ENCODE measurements around the gene BPGM. TPM values are rescaled to one million over a fixed set of nuclear protein-coding genes. Genes with fewer than 3 reads are reported as not detected.

Gene BPGM
- total RNA-seq, 4 donors from 2014 or later: 11.9 to 23.9 (median 15.7) TPM

GRCh38 chr7:134616611-134617010 lies 30.0 kb upstream of the BPGM start:
- Histone ChIP-seq H3K4me1 (peaks cover 5 to 7% of the 10 kb centered on the region in 2 donors), H3K9me3 (no peaks in the 10 kb centered on the region), H3K27ac (no peak overlapping the region), H3K4me3 (replicated peaks in 1 of 3) (no peak overlapping the region), H3K36me3 (no peaks in the 10 kb centered on the region), H3K27me3 (no peaks in the 10 kb centered on the region)
- 87 to 88% methylated on average over 2 of the region's 2 CpGs for WGBS, 2 donors
- no peak for DNase-seq
- TF ChIP-seq POLR2A (IDR thresholded peaks at IDR 0.05): no peak
- no peak for TF ChIP-seq CTCF (IDR thresholded peaks at IDR 0.05)
- intact Hi-C loops (cut with DNase I): no loop called here

GRCh38 chr7:134618756-134619530 lies 27.7 kb upstream of the BPGM start:
- Histone ChIP-seq H3K27me3 (no peaks in the 10 kb centered on the region), H3K4me1 (peaks cover under 1 to 5% of the 10 kb centered on the region in 2 donors), H3K9me3 (no peaks in the 10 kb centered on the region), H3K27ac (no peak overlapping the region), H3K4me3 (replicated peaks in 1 of 3) (no peak overlapping the region), H3K36me3 (no peaks in the 10 kb centered on the region)
- WGBS, 2 donors: 76 to 83% methylated on average over 5 of the region's 5 CpGs
- intact Hi-C loops (cut with DNase I): no loop called here
- TF ChIP-seq CTCF (IDR thresholded peaks at IDR 0.05): no peak
- no peak for TF ChIP-seq POLR2A (IDR thresholded peaks at IDR 0.05)
- no peak for DNase-seq

GRCh38 chr7:134619627-134620331 lies 26.9 kb upstream of the BPGM start:
- 55 to 67% methylated on average over 2 of the region's 2 CpGs for WGBS, 2 donors
- intact Hi-C loops (cut with DNase I): no loop called here

GRCh38 chr7:134622303-134622995 lies 24.2 kb upstream of the BPGM start:
- TF ChIP-seq CTCF (IDR thresholded peaks at IDR 0.05) (no peak), POLR2A (IDR thresholded peaks at IDR 0.05) (no peak)
- Histone ChIP-seq H3K4me3 (replicated peaks in 1 of 3) (no peak overlapping the region), H3K27me3 (no peaks in the 10 kb centered on the region), H3K27ac (no peak overlapping the region), H3K9me3 (no peaks in the 10 kb centered on the region), H3K4me1 (no peaks in the 10 kb centered on the region), H3K36me3 (no peaks in the 10 kb centered on the region)
- no peak for DNase-seq
- intact Hi-C loops (cut with DNase I): no loop called here
- 85 to 86% methylated on average over 7 of the region's 7 CpGs for WGBS, 2 donors

More at GRCh38 chr7:134619627-134620331, 26.9 kb upstream of the BPGM start:
- Histone ChIP-seq H3K4me1 (no peaks in the 10 kb centered on the region), H3K27ac (no peak overlapping the region), H3K36me3 (no peaks in the 10 kb centered on the region), H3K4me3 (replicated peaks in 1 of 3) (no peak overlapping the region), H3K27me3 (no peaks in the 10 kb centered on the region), H3K9me3 (no peaks in the 10 kb centered on the region)
- no peak for DNase-seq
- TF ChIP-seq CTCF (IDR thresholded peaks at IDR 0.05) (no peak), POLR2A (IDR thresholded peaks at IDR 0.05) (no peak)

Data from thyroid gland (tissue), 4 donors.